Smooth muscle cell (in vitro differentiated cells): ENCODE data around the gene ACTN4. TPM values are rescaled to one million over a fixed set of nuclear protein-coding genes. Genes with fewer than 3 reads are reported as not detected.

ENCODE experiments used
- DNase-seq: peaks from one replicate; lab custom pipeline; 2025; ENCODE audit not compliant: unreplicated experiment; lab: John Stamatoyannopoulos, UW
- H2AFZ ChIP-seq: fragments of 200-600 bp; sonication (generic); 2 replicates; pipeline ENCODE4 v1.6.0; 2016; ENCODE audit warnings: antibody characterized with exemption, low read depth, mild to moderate bottlenecking
- H3F3A ChIP-seq: fragments of 200-600 bp; sonication (generic); 2 replicates; pipeline ENCODE4 v1.6.0; 2017; ENCODE audit warnings: antibody characterized with exemption, low read depth
- H3K27ac ChIP-seq: fragments of 200-600 bp; sonication (generic); 2 replicates; pipeline ENCODE4 v1.5.1; 2016; ENCODE audit warnings: low read depth, mild to moderate bottlenecking
- H3K27me3 ChIP-seq: fragments of 200-600 bp; sonication (generic); 2 replicates; pipeline ENCODE4 v1.6.1; 2016; ENCODE audit warnings: low read depth, mild to moderate bottlenecking
- H3K36me3 ChIP-seq: fragments of 200-600 bp; sonication (generic); 2 replicates; pipeline ENCODE4 v1.5.1; 2016; ENCODE audit warnings: low read depth
- H3K4me1 ChIP-seq: fragments of 200-600 bp; sonication (generic); 2 replicates; pipeline ENCODE4 v1.5.1; 2016; ENCODE audit warnings: low read depth
- H3K4me2 ChIP-seq: fragments of 200-600 bp; sonication (generic); 2 replicates; pipeline ENCODE4 v1.6.0; 2016; ENCODE audit warnings: mild to moderate bottlenecking
- H3K4me3 ChIP-seq: fragments of 200-600 bp; sonication (generic); 2 replicates; pipeline ENCODE4 v1.5.1; 2016; ENCODE audit warnings: mild to moderate bottlenecking
- H3K79me2 ChIP-seq: fragments of 200-600 bp; sonication (generic); 2 replicates; pipeline ENCODE4 v1.6.0; 2016; ENCODE audit warnings: low read depth, mild to moderate bottlenecking
- H3K9ac ChIP-seq: fragments of 200-600 bp; sonication (generic); 2 replicates; pipeline ENCODE4 v1.6.0; 2016; ENCODE audit warnings: low read depth
- H3K9me3 ChIP-seq: fragments of 200-600 bp; sonication (generic); replicated peaks from 2 replicates; pipeline ENCODE4 v1.5.1; 2016; ENCODE audit warnings: low read depth
- H4K20me1 ChIP-seq: fragments of 200-600 bp; sonication (generic); 2 replicates; pipeline ENCODE4 v1.6.0; 2016; ENCODE audit warnings: low read depth
- CTCF ChIP-seq: fragments of 200-600 bp; sonication (generic); IDR thresholded peaks from 2 replicates; pipeline ENCODE4 v1.5.1; 2017; ENCODE audit warnings: borderline replicate concordance, mild to moderate bottlenecking, antibody characterized with exemption; ENCODE audit not compliant: insufficient read depth, poor library complexity, severe bottlenecking
- WGBS: methylation state at CpG from one replicate; pipeline ENCODE4 v1.1.7; 2016; ENCODE audit warnings: low lambda C conversion rate; 5-methylcytosine and 5-hydroxymethylcytosine counted together
- polyA plus RNA-seq: library from polyadenylated mRNA; unstranded; fragments of >200 nt; fragmentation: Nextera tagmentation; extraction: Ambion mirVana; gene quantifications from 2 replicates; pipeline ENCODE4 v1.2.1, GENCODE V29; 2016
- total RNA-seq: library from RNA; depleted of rRNA; stranded (reverse); fragments of >200 nt; gene quantifications from 2 replicates; pipeline ENCODE4 v1.2.3, GENCODE V29; 2014

The ACTN4 gene
- total and polyA plus RNA-seq, 2 experiments from 2014 or later = 53.8 to 311 TPM

GRCh38 chr19:38653028-38653571 is 5.7 kb downstream of the ACTN4 start:
- Histone ChIP-seq H3K4me3 (peak overlapping the region; percentile 24), H3F3A (peaks cover 40% of the 10 kb centered on the region), H2AFZ (no peak overlapping the region), H3K27me3 (no peaks in the 10 kb centered on the region), H3K4me1 (peaks cover 58% of the 10 kb centered on the region), H3K9me3 (no peaks in the 10 kb centered on the region), H3K9ac (peak overlapping the region; percentile 62), H3K27ac (peak overlapping the region; percentile 100), H3K79me2 (peaks cover 95% of the 10 kb centered on the region), H3K36me3 (no peaks in the 10 kb centered on the region), H4K20me1 (peaks cover 83% of the 10 kb centered on the region), H3K4me2 (peak overlapping the region; percentile 92)
- 51% methylated on average over 7 of the region's 7 CpGs for WGBS
- no peak for DNase-seq
- no peak for TF ChIP-seq CTCF

- H3K9ac ChIP-seq = peak overlapping the region; percentile 98
- H4K20me1 ChIP-seq = peaks cover 68% of the 10 kb centered on the region
- DNase-seq = no peak
Observed at GRCh38 chr19:38654628-38655055, 7.2 kb downstream of the ACTN4 start.

GRCh38 chr19:38655148-38655824 is 7.8 kb downstream of the ACTN4 start:
- peaks cover 62% of the 10 kb centered on the region for H3K4me1 ChIP-seq
- peak overlapping the region; percentile 100 for H3K27ac ChIP-seq
- no peak overlapping the region for H3K4me3 ChIP-seq
- 51% methylated on average over 5 of the region's 5 CpGs for WGBS
- peaks cover 61% of the 10 kb centered on the region for H4K20me1 ChIP-seq
- H3K9ac ChIP-seq = peak overlapping the region; percentile 98
- no peak for TF ChIP-seq CTCF
- peaks cover 87% of the 10 kb centered on the region for H3K79me2 ChIP-seq
- H2AFZ ChIP-seq = no peak overlapping the region
- DNase-seq = no peak
- H3K27me3 ChIP-seq = no peaks in the 10 kb centered on the region
- no peaks in the 10 kb centered on the region for H3K9me3 ChIP-seq
- peaks cover 41% of the 10 kb centered on the region for H3F3A ChIP-seq
- H3K36me3 ChIP-seq = no peaks in the 10 kb centered on the region
- H3K4me2 ChIP-seq = peak overlapping the region; percentile 92

More at GRCh38 chr19:38654628-38655055, 7.2 kb downstream of the ACTN4 start:
- Histone ChIP-seq H2AFZ (no peak overlapping the region), H3K4me2 (peak overlapping the region; percentile 92), H3K79me2 (peaks cover 87% of the 10 kb centered on the region), H3K27me3 (no peaks in the 10 kb centered on the region), H3K27ac (peak overlapping the region; percentile 100), H3K36me3 (no peaks in the 10 kb centered on the region), H3K4me3 (no peak overlapping the region), H3K9me3 (no peaks in the 10 kb centered on the region), H3F3A (peaks cover 46% of the 10 kb centered on the region), H3K4me1 (peaks cover 68% of the 10 kb centered on the region)
- TF ChIP-seq CTCF = no peak
- WGBS = 3% methylated on average over 6 of the region's 6 CpGs
